ENCODE measurements around the gene NLGN1. TPM values are rescaled to one million over a fixed set of nuclear protein-coding genes. Genes with fewer than 3 reads are reported as not detected.

NLGN1 gene
- total and polyA plus RNA-seq, 4 experiments from 2014 or later = not detected

- Histone ChIP-seq H3K27ac (ENCODE audit: low read depth, low read length) (no peak overlapping the region), H3K27me3 (ENCODE audit: insufficient read depth, low read length) (no peaks in the 10 kb centered on the region), H3K9me3 (ENCODE audit: control insufficient read depth in 1 of 2, low read length in 2 of 2) (no peaks in the 10 kb centered on the region), H3K36me3 (ENCODE audit: insufficient read depth, low read length) (no peaks in the 10 kb centered on the region), H3K4me1 (ENCODE audit: insufficient read depth, low read length) (no peaks in the 10 kb centered on the region), H3K4me3 (ENCODE audit: low read length in 2 of 2) (no peak overlapping the region)
- Mint-ChIP-seq H3K9me3 (peaks cover 0 to 21% (median 5%) of the 10 kb centered on the region in 8 donors), H3K4me1 (no peaks in the 10 kb centered on the region), H3K27ac (no peak overlapping the region), H3K4me3 (no peak overlapping the region), H3K27me3 (no peaks in the 10 kb centered on the region), H3K36me3 (no peaks in the 10 kb centered on the region)
- ChIA-PET CTCF (ENCODE audit: partially characterized antibody) (no interaction called here), POLR2A (ENCODE audit: partially characterized antibody) (no interaction called here)
- DNase-seq = no peak
- intact Hi-C loops (cut with micrococcal nuclease) = no loop called here
These were observed 920.6 kb downstream of the NLGN1 start for GRCh38 chr3:174318181-174318580.

DNA sequence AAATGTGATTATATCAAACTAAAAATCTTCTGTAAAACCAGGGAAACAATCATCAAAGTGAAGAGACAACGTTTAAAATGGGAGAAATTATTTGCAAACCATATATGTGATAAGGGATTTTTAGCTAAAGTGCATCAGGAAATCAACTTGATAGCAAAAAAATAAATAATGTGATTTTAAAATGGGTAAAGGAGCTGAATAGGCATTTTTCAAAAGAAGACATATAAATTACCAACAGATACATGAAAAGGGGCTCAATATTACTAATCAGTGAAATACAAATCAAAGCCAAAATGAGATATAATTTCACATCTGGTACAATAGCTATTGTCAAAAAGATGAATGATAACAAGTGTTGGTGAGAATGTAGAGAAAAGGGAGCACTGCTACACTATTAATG, 924.0 kb downstream of the NLGN1 start:
- no peaks in the 10 kb centered on the region for H3K4me1 ChIP-seq (ENCODE audit: insufficient read depth, low read length)
- no peaks in the 10 kb centered on the region for H3K27me3 ChIP-seq (ENCODE audit: insufficient read depth, low read length)
- DNase-seq = no peak
- peaks cover 0 to 21% (median 4%) of the 10 kb centered on the region in 8 donors for H3K9me3 Mint-ChIP-seq
- no peak overlapping the region for H3K4me3 Mint-ChIP-seq
- no peak overlapping the region for H3K27ac Mint-ChIP-seq
- H3K27ac ChIP-seq (ENCODE audit: low read depth, low read length) = no peak overlapping the region
- no peaks in the 10 kb centered on the region for H3K27me3 Mint-ChIP-seq
- no peak overlapping the region for H3K4me3 ChIP-seq (ENCODE audit: low read length in 2 of 2)
- CTCF ChIA-PET (ENCODE audit: partially characterized antibody) = no interaction called here
- H3K9me3 ChIP-seq (ENCODE audit: control insufficient read depth in 1 of 2, low read length in 2 of 2) = no peaks in the 10 kb centered on the region
- intact Hi-C loops (cut with micrococcal nuclease) = no loop called here
- no peaks in the 10 kb centered on the region for H3K4me1 Mint-ChIP-seq
- H3K36me3 ChIP-seq (ENCODE audit: insufficient read depth, low read length) = no peaks in the 10 kb centered on the region
- H3K36me3 Mint-ChIP-seq = no peaks in the 10 kb centered on the region
- POLR2A ChIA-PET (ENCODE audit: partially characterized antibody) = no interaction called here

DNA sequence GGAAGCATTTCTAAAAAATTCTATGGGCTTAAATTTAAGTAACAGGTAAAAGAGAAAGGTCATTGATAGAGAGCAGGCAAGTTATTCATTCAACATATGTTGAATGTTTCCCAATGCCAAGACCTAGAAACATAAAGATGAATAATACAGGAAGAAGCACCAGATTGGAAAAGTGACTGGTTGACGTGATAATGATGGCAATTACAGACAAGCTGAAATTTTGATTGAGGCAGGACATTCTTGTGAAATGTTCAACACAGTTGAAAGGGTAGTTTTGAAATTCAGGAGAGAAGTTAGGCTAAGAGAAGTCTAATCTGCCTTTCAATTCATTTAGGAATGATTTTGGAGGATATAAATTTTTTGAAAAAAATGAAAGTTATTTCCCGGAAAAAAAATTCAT, 925.2 kb downstream of the NLGN1 start:
- H3K27ac ChIP-seq (ENCODE audit: low read depth, low read length) = no peak overlapping the region

DNA sequence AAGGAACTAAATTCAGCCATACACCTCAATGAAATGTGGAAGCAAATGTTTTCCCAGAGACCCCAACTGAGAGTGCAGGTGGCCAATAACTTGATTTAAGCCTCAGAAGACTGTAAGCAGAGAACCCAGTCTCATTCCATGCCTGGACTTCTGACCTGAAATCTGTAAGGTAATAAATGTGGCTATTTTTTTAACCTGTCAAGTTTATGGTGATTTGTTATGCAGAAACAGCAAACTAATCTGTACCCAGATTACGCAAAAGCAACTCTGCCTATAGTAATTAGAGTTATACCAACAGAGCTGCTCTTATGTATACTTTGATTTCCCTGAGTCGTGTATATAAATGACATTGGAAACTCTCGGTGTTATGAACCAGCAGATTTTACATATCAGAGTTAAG, 927.6 kb downstream of the NLGN1 start:
- POLR2A ChIA-PET (ENCODE audit: partially characterized antibody) = no interaction called here
- intact Hi-C loops (cut with micrococcal nuclease) = no loop called here
- Mint-ChIP-seq H3K4me1 (no peaks in the 10 kb centered on the region), H3K27me3 (no peaks in the 10 kb centered on the region), H3K27ac (no peak overlapping the region), H3K36me3 (no peaks in the 10 kb centered on the region), H3K9me3 (peaks cover 0 to 12% (median 8%) of the 10 kb centered on the region in 8 donors), H3K4me3 (no peak overlapping the region)
- H3K36me3 ChIP-seq (ENCODE audit: insufficient read depth, low read length) = no peaks in the 10 kb centered on the region
- no peak overlapping the region for H3K27ac ChIP-seq (ENCODE audit: low read depth, low read length)
- H3K4me1 ChIP-seq (ENCODE audit: insufficient read depth, low read length) = no peaks in the 10 kb centered on the region
- no peak overlapping the region for H3K4me3 ChIP-seq (ENCODE audit: low read length in 2 of 2)
- CTCF ChIA-PET (ENCODE audit: partially characterized antibody) = no interaction called here
- H3K9me3 ChIP-seq (ENCODE audit: control insufficient read depth in 1 of 2, low read length in 2 of 2) = no peaks in the 10 kb centered on the region
- DNase-seq = no peak
- H3K27me3 ChIP-seq (ENCODE audit: insufficient read depth, low read length) = no peaks in the 10 kb centered on the region

More for the DNA sequence above, 925.2 kb downstream of the NLGN1 start:
- ChIA-PET CTCF (ENCODE audit: partially characterized antibody) (no interaction called here), POLR2A (ENCODE audit: partially characterized antibody) (no interaction called here)
- Histone ChIP-seq H3K9me3 (ENCODE audit: control insufficient read depth in 1 of 2, low read length in 2 of 2) (no peaks in the 10 kb centered on the region), H3K4me3 (ENCODE audit: low read length in 2 of 2) (no peak overlapping the region), H3K36me3 (ENCODE audit: insufficient read depth, low read length) (no peaks in the 10 kb centered on the region), H3K4me1 (ENCODE audit: insufficient read depth, low read length) (no peaks in the 10 kb centered on the region), H3K27me3 (ENCODE audit: insufficient read depth, low read length) (no peaks in the 10 kb centered on the region)
- Mint-ChIP-seq H3K27ac (no peak overlapping the region), H3K4me1 (no peaks in the 10 kb centered on the region), H3K4me3 (no peak overlapping the region), H3K27me3 (no peaks in the 10 kb centered on the region), H3K36me3 (no peaks in the 10 kb centered on the region), H3K9me3 (peaks cover 0 to 21% (median 4%) of the 10 kb centered on the region in 8 donors)
- intact Hi-C loops (cut with micrococcal nuclease) = no loop called here
- no peak for DNase-seq

- no peak overlapping the region for H3K27ac ChIP-seq (ENCODE audit: low read depth, low read length)
- no peaks in the 10 kb centered on the region for H3K9me3 ChIP-seq (ENCODE audit: control insufficient read depth in 1 of 2, low read length in 2 of 2)
- H3K4me1 ChIP-seq (ENCODE audit: insufficient read depth, low read length) = no peaks in the 10 kb centered on the region
- H3K36me3 ChIP-seq (ENCODE audit: insufficient read depth, low read length) = no peaks in the 10 kb centered on the region
- intact Hi-C loops (cut with micrococcal nuclease) = no loop called here
- no peaks in the 10 kb centered on the region for H3K27me3 ChIP-seq (ENCODE audit: insufficient read depth, low read length)
- DNase-seq = no peak
- ChIA-PET POLR2A (ENCODE audit: partially characterized antibody) (no interaction called here), CTCF (ENCODE audit: partially characterized antibody) (no interaction called here)
- peaks cover 0 to 12% (median 6%) of the 10 kb centered on the region in 8 donors for H3K9me3 Mint-ChIP-seq
- H3K36me3 Mint-ChIP-seq = no peaks in the 10 kb centered on the region
- H3K27ac Mint-ChIP-seq = no peak overlapping the region
- no peaks in the 10 kb centered on the region for H3K4me1 Mint-ChIP-seq
- H3K4me3 Mint-ChIP-seq = no peak overlapping the region
- no peak overlapping the region for H3K4me3 ChIP-seq (ENCODE audit: low read length in 2 of 2)
- no peaks in the 10 kb centered on the region for H3K27me3 Mint-ChIP-seq
These were observed 928.5 kb downstream of the NLGN1 start for GRCh38 chr3:174325834-174326700.

DNA sequence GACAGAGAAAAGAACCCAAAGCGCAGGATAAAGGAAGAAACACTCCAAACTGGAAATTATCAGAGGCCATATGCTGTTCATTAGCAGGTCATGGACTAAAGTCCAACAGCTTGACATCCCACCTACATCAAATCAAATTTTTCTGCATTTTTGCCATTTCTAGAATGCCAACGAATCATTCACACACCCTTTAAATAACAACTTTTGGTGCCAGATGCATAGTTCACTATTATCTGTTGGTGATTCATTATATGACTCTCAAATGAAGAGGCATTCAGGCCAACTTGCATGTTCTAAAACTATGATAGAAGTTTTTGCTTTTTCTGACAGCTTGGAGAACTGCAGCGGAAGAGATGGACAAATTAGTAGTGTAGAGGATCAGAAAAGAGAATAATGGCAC, 931.8 kb downstream of the NLGN1 start:
- Mint-ChIP-seq H3K27ac (no peak overlapping the region), H3K36me3 (no peaks in the 10 kb centered on the region), H3K4me1 (no peaks in the 10 kb centered on the region), H3K27me3 (no peaks in the 10 kb centered on the region), H3K4me3 (no peak overlapping the region), H3K9me3 (peaks cover 0 to 10% (median 5%) of the 10 kb centered on the region in 8 donors)
- no peaks in the 10 kb centered on the region for H3K36me3 ChIP-seq (ENCODE audit: insufficient read depth, low read length)
- POLR2A ChIA-PET (ENCODE audit: partially characterized antibody) = no interaction called here
- H3K9me3 ChIP-seq (ENCODE audit: control insufficient read depth in 1 of 2, low read length in 2 of 2) = no peaks in the 10 kb centered on the region
- H3K27ac ChIP-seq (ENCODE audit: low read depth, low read length) = no peak overlapping the region
- intact Hi-C loops (cut with micrococcal nuclease) = no loop called here
- H3K4me3 ChIP-seq (ENCODE audit: low read length in 2 of 2) = no peak overlapping the region
- CTCF ChIA-PET (ENCODE audit: partially characterized antibody) = no interaction called here
- no peaks in the 10 kb centered on the region for H3K4me1 ChIP-seq (ENCODE audit: insufficient read depth, low read length)
- no peaks in the 10 kb centered on the region for H3K27me3 ChIP-seq (ENCODE audit: insufficient read depth, low read length)
- DNase-seq = no peak

GRCh38 chr3:174330303-174330702, 932.8 kb downstream of the NLGN1 start:
- Histone ChIP-seq H3K9me3 (ENCODE audit: control insufficient read depth in 1 of 2, low read length in 2 of 2) (no peaks in the 10 kb centered on the region), H3K27ac (ENCODE audit: low read depth, low read length) (no peak overlapping the region), H3K36me3 (ENCODE audit: insufficient read depth, low read length) (no peaks in the 10 kb centered on the region), H3K27me3 (ENCODE audit: insufficient read depth, low read length) (no peaks in the 10 kb centered on the region), H3K4me3 (ENCODE audit: low read length in 2 of 2) (no peak overlapping the region), H3K4me1 (ENCODE audit: insufficient read depth, low read length) (no peaks in the 10 kb centered on the region)
- CTCF ChIA-PET (ENCODE audit: partially characterized antibody) = no interaction called here
- Mint-ChIP-seq H3K27me3 (no peaks in the 10 kb centered on the region), H3K36me3 (no peaks in the 10 kb centered on the region), H3K9me3 (peaks cover 2 to 10% (median 6%) of the 10 kb centered on the region in 8 donors), H3K4me3 (no peak overlapping the region), H3K4me1 (no peaks in the 10 kb centered on the region), H3K27ac (peak overlapping the region in 1 of 7 donors; percentile 5)
- POLR2A ChIA-PET (ENCODE audit: partially characterized antibody) = no interaction called here
- intact Hi-C loops (cut with micrococcal nuclease) = no loop called here
- no peak for DNase-seq
